HG03342 (cell line): ENCODE results near the gene PHF20.
"Not testable (repeated sequence)": the region's sequence is repeated elsewhere in the genome, so short reads cannot be mapped to it uniquely, and the experiment has no call there.

ENCODE experiments used
- ATAC-seq: cut with Tn5 transposase; IDR thresholded peaks from one replicate; pipeline ENCODE4 v1.9.1; 2021; ENCODE audit warnings: mild to moderate bottlenecking, moderate library complexity; ENCODE audit not compliant: unreplicated experiment

The PHF20 gene

GRCh38 chr20:35739294-35740163 is 32.3 kb upstream of the PHF20 start:
- no peak for ATAC-seq

- ATAC-seq = peak; percentile 78
Measured at GRCh38 chr20:35741892-35742740, 29.7 kb upstream of the PHF20 start, which contains the start of gene RBM39. RBM39 (minus strand) TSS chr20:35742260; CDS start chr20:35740874, 1,386 bp downstream.

GRCh38 chr20:35742741-35743523 is 28.9 kb upstream of the PHF20 start:
- ATAC-seq = no peak

GRCh38 chr20:35743693-35744491 is 27.9 kb upstream of the PHF20 start:
- ATAC-seq = no peak

- not testable (repeated sequence) for ATAC-seq
Measured at GRCh38 chr20:35744492-35744841, 27.3 kb upstream of the PHF20 start.

GRCh38 chr20:35750611-35751010 is 21.2 kb upstream of the PHF20 start:
- ATAC-seq = no peak

- no peak for ATAC-seq
Measured at GRCh38 chr20:35756404-35756803, 15.4 kb upstream of the PHF20 start.

- no peak for ATAC-seq
Measured at GRCh38 chr20:35757098-35757705, 14.6 kb upstream of the PHF20 start.

- ATAC-seq = not testable (repeated sequence)
Measured at GRCh38 chr20:35761548-35761947, 10.3 kb upstream of the PHF20 start.

GRCh38 chr20:35762461-35762860 is 9.4 kb upstream of the PHF20 start:
- no peak for ATAC-seq

GRCh38 chr20:35764936-35765335 is 6.9 kb upstream of the PHF20 start:
- not testable (repeated sequence) for ATAC-seq

- ATAC-seq = no peak
Measured at GRCh38 chr20:35766843-35767242, 5.0 kb upstream of the PHF20 start.

- ATAC-seq = peak; percentile 54
Measured at GRCh38 chr20:35767683-35768481, 3.9 kb upstream of the PHF20 start.

GRCh38 chr20:35768731-35769664 is 2.8 kb upstream of the PHF20 start:
- no peak for ATAC-seq

GRCh38 chr20:35771367-35771688 is 487 bp upstream of the PHF20 start:
- no peak for ATAC-seq

- no peak for ATAC-seq
Measured at GRCh38 chr20:35772563-35773058, 796 bp downstream of the PHF20 start.

GRCh38 chr20:35773154-35773751 is 1.4 kb downstream of the PHF20 start:
- no peak for ATAC-seq
